ENCODE results near the gene IER2.

IER2 gene

GRCh38 chr19:13119627-13120026 is 30.6 kb upstream of the IER2 start:
- no peak for DNase-seq (ENCODE audit: low read depth)

- no peak for DNase-seq (ENCODE audit: low read depth)
Measured at GRCh38 chr19:13120031-13120430, 30.2 kb upstream of the IER2 start.

- no peak for DNase-seq (ENCODE audit: low read depth)
Measured at GRCh38 chr19:13120817-13121216, 29.4 kb upstream of the IER2 start.

GRCh38 chr19:13121551-13122274 is 28.5 kb upstream of the IER2 start:
- no peak for DNase-seq (ENCODE audit: low read depth)

- no peak for DNase-seq (ENCODE audit: low read depth)
Measured at GRCh38 chr19:13122275-13122878, 27.8 kb upstream of the IER2 start.

- no peak for DNase-seq (ENCODE audit: low read depth)
Measured at GRCh38 chr19:13122980-13123957, 26.9 kb upstream of the IER2 start.

GRCh38 chr19:13127051-13127450 is 23.2 kb upstream of the IER2 start:
- DNase-seq (ENCODE audit: low read depth), result no peak

GRCh38 chr19:13127811-13128575 is 22.2 kb upstream of the IER2 start:
- DNase-seq (ENCODE audit: low read depth), result no peak

- DNase-seq (ENCODE audit: low read depth), result no peak
Measured at GRCh38 chr19:13128583-13128982, 21.6 kb upstream of the IER2 start.

- no peak for DNase-seq (ENCODE audit: low read depth)
Measured at GRCh38 chr19:13129384-13129783, 20.8 kb upstream of the IER2 start.

GRCh38 chr19:13130886-13131490 is 19.2 kb upstream of the IER2 start:
- DNase-seq (ENCODE audit: low read depth), result no peak

- no peak for DNase-seq (ENCODE audit: low read depth)
Measured at GRCh38 chr19:13132471-13133180, 17.6 kb upstream of the IER2 start.

- no peak for DNase-seq (ENCODE audit: low read depth)
Measured at GRCh38 chr19:13133241-13133870, 16.9 kb upstream of the IER2 start.

GRCh38 chr19:13134626-13135025 is 15.6 kb upstream of the IER2 start:
- DNase-seq (ENCODE audit: low read depth), result no peak

- DNase-seq (ENCODE audit: low read depth), result no peak
Measured at GRCh38 chr19:13135068-13136062, 14.8 kb upstream of the IER2 start.

GRCh38 chr19:13137290-13137794 is 12.9 kb upstream of the IER2 start:
- DNase-seq (ENCODE audit: low read depth), result no peak

- DNase-seq (ENCODE audit: low read depth), result no peak
Measured at GRCh38 chr19:13138171-13138915, 11.9 kb upstream of the IER2 start.

GRCh38 chr19:13138916-13139198 is 11.4 kb upstream of the IER2 start:
- DNase-seq (ENCODE audit: low read depth), result no peak

Data from non-pigmented ciliary epithelial cell (primary cell).